Heart right ventricle (tissue), 16 donors: ENCODE measurements around the gene NEK2. TPM values are rescaled to one million over a fixed set of nuclear protein-coding genes. Genes with fewer than 3 reads are reported as not detected.

ENCODE experiments used
- ATAC-seq, 8 donors: fragments of 200-7000 bp; cut with Tn5 transposase; one replicate each; pipeline ENCODE4 v1.9.1; 2020; ENCODE audit warnings: mild to moderate bottlenecking in 8 of 8, moderate library complexity in 8 of 8, moderate number of reproducible peaks in 1 of 8
- DNase-seq, 2 donors: peaks; one replicate each; pipeline ENCODE4 v3.0.0-alpha.2; 2020
- H3K27ac ChIP-seq, 10 donors: fragments of 200-600 bp; sonication (generic) in 2 of 10; one replicate each; pipeline versions ENCODE4 v1.5.0 to v1.8.0; 2020 to 2022; ENCODE audit warnings: mild to moderate bottlenecking in 3 of 10
- H3K27me3 ChIP-seq, 7 donors: fragments of 200-600 bp; one replicate each; pipeline ENCODE4 v1.8.0; 2021 to 2022; ENCODE audit warnings: mild to moderate bottlenecking in 2 of 7
- H3K36me3 ChIP-seq, 9 donors: fragments of 200-600 bp; sonication (generic) in 1 of 9; one replicate each; pipeline versions ENCODE4 v1.5.0 to v1.8.0; 2020 to 2022; ENCODE audit warnings: mild to moderate bottlenecking in 2 of 9
- H3K4me1 ChIP-seq, 9 donors: fragments of 200-600 bp; sonication (generic) in 1 of 9; one replicate each; pipeline versions ENCODE4 v1.5.0 to v1.8.0; 2020 to 2022; ENCODE audit warnings: mild to moderate bottlenecking in 4 of 9
- H3K4me3 ChIP-seq, 10 donors: fragments of 200-600 bp; sonication (generic) in 2 of 10; one replicate each; pipeline versions ENCODE4 v1.5.0 to v1.8.0; 2020 to 2022; ENCODE audit warnings: mild to moderate bottlenecking in 7 of 10, moderate library complexity in 2 of 10
- H3K9me3 ChIP-seq, 11 donors: fragments of 200-600 bp in 10 of 11; sonication (generic) in 2 of 11; one replicate each; pipeline versions ENCODE4 v1.5.0 to v1.8.0; 2013 to 2022; ENCODE audit warnings: mild to moderate bottlenecking in 2 of 11, control low read depth in 1 of 11, moderate library complexity in 1 of 11
- CTCF ChIP-seq, 9 donors: fragments of 200-600 bp; sonication (generic) in 2 of 9; IDR thresholded peaks; one replicate each; pipeline versions ENCODE4 v1.5.0 to v1.8.0; 2021 to 2022; ENCODE audit warnings: antibody characterized with exemption in 9 of 9, mild to moderate bottlenecking in 5 of 9, moderate library complexity in 1 of 9
- WGBS, 2 donors: extraction: QIAGEN DNeasy Blood & Tissue Kit; methylation state at CpG; one replicate each; pipeline ENCODE4 v1.1.7; 2013; ENCODE audit warnings: inconsistent platforms in 1 of 2; 5-methylcytosine and 5-hydroxymethylcytosine counted together
- intact Hi-C, 10 donors: fragments of 100-400 bp; cut with DNase I; formaldehyde crosslinking; loops; one replicate each; pipeline versions ENCODE4 v1.11.1 to v1.14.2; 2022
- polyA plus RNA-seq, 2 donors: library from polyadenylated mRNA; stranded (reverse); fragments of 200-250 nt; gene quantifications; one replicate each; pipeline ENCODE4 v1.2.3, GENCODE V29; 2013
- total RNA-seq, 10 donors: library from RNA; stranded (reverse); fragmentation: NEBNext Ultra II Directional in 3 of 10; extraction: Animal tissue kit (Norgen Biotek cat#: 25700) in 3 of 10; gene quantifications; one replicate each; pipeline versions ENCODE4 v1.2.1 to v1.2.4, GENCODE V29; 2021 to 2023
- donor health status: Arrhythmogenic right ventricular cardiomyopathy.
- donor health status: ischemic (EF 13 %, LVEDD 7.1; RV severe dilation, severe dysfunction).
- donor health status: healthy with polysubstance abuse.
- donor health status: DM: no; HTN: yes; CAD: no.
- donor health status: DM: no; HTN: no; CAD: no.
- donor health status: ischemic (EF 25% LVEDD 6.9; RV normal size, moderate dysfunction).
- donor health status: ischemic (EF 25% LVEDD 5.7; RV mildly dilated, moderate dysfunction).
- donor health status: healthy.
- donor health status: DM: yes; HTN: yes; CAD: no.
- donor health status: Ischemic cardiomyopathy.
- donor health status: ischemic (EF 35%, LVEDD 5.7; RV mildly dilated, moderate dysfunction).
- donor health status: nonischemic (EF 11% LVEDD 7.7; RV severe dilation, severe dysfunction).
- donor health status: DM: yes; HTN: yes; CAD: no.
- donor health status: PGD.
- donor health status: ischemic (EF 29% LVEDD 5.4; RV normal size, mild dysfunction).
- donor health status: nonischemic (EF 23%, LVEDD 6.1; RV moderate dilation, normal function).

Gene NEK2
- total and polyA plus RNA-seq, 12 donors = 0.04 to 2.1 (median 0.19) TPM; not detected in 6

- Histone ChIP-seq H3K4me3 (no peak overlapping the region), H3K27me3 (no peaks in the 10 kb centered on the region), H3K9me3 (no peaks in the 10 kb centered on the region), H3K4me1 (peaks cover 0 to 8% (median 0%) of the 10 kb centered on the region in 9 donors), H3K27ac (no peak overlapping the region), H3K36me3 (no peaks in the 10 kb centered on the region)
- DNase-seq (no peak), ATAC-seq (no peak)
- WGBS, 2 donors = 78 to 88% methylated on average over 6 of the region's 6 CpGs
- intact Hi-C loops = no loop called here
- TF ChIP-seq CTCF (IDR thresholded peaks at IDR 0.05) = no peak
These were observed 35.3 kb upstream of the NEK2 start for GRCh38 chr1:211710566-211711314.

GRCh38 chr1:211708926-211709325 lies 33.5 kb upstream of the NEK2 start:
- ATAC-seq (no peak), DNase-seq (no peak)
- TF ChIP-seq CTCF (IDR thresholded peaks at IDR 0.05) = no peak
- H3K27me3 ChIP-seq = no peaks in the 10 kb centered on the region
- no peak overlapping the region for H3K27ac ChIP-seq
- no peaks in the 10 kb centered on the region for H3K9me3 ChIP-seq
- no peaks in the 10 kb centered on the region for H3K36me3 ChIP-seq
- intact Hi-C loops = loop anchor here in 1 of 10 donors (10.0 kb wide), 1 partner anchor 236 kb away; no protein-coding TSS in a partner anchor
- H3K4me1 ChIP-seq = peaks cover 0 to 6% (median 0%) of the 10 kb centered on the region in 9 donors
- H3K4me3 ChIP-seq = no peak overlapping the region
- 71 to 72% methylated on average over 4 of the region's 4 CpGs for WGBS, 2 donors

GRCh38 chr1:211708006-211708405 lies 32.6 kb upstream of the NEK2 start:
- DNase-seq (no peak), ATAC-seq (no peak)
- TF ChIP-seq CTCF (IDR thresholded peaks at IDR 0.05) = no peak
- H3K27me3 ChIP-seq = no peaks in the 10 kb centered on the region
- H3K9me3 ChIP-seq = no peaks in the 10 kb centered on the region
- H3K27ac ChIP-seq = no peak overlapping the region
- H3K4me3 ChIP-seq = no peak overlapping the region
- peaks cover 0 to 6% (median 0%) of the 10 kb centered on the region in 9 donors for H3K4me1 ChIP-seq
- intact Hi-C loops = loop anchor here in 1 of 10 donors (10.0 kb wide), 1 partner anchor 237 kb away; no protein-coding TSS in a partner anchor
- no peaks in the 10 kb centered on the region for H3K36me3 ChIP-seq
- WGBS, 2 donors = 93 to 94% methylated on average over 6 of the region's 6 CpGs

- Histone ChIP-seq H3K27me3 (no peaks in the 10 kb centered on the region), H3K36me3 (no peaks in the 10 kb centered on the region), H3K4me1 (peaks cover 0 to 6% (median 0%) of the 10 kb centered on the region in 9 donors), H3K4me3 (no peak overlapping the region), H3K27ac (no peak overlapping the region), H3K9me3 (no peaks in the 10 kb centered on the region)
- no peak for TF ChIP-seq CTCF (IDR thresholded peaks at IDR 0.05)
- WGBS, 2 donors = 50 to 59% methylated on average over 6 of the region's 6 CpGs
- ATAC-seq (peak in 4 of 8 donors; percentile 35 to 61 (median 60)), DNase-seq (no peak)
- intact Hi-C loops = loop anchor here in 1 of 10 donors (10.0 kb wide), 1 partner anchor 239 kb away; no protein-coding TSS in a partner anchor
These were observed 30.2 kb upstream of the NEK2 start for GRCh38 chr1:211705467-211706091.
